GM18519 (cell line): ENCODE data around the gene MYO18A.

Experiments used
- ATAC-seq: cut with Tn5 transposase; IDR thresholded peaks from one replicate; pipeline ENCODE4 v1.9.1; 2021; ENCODE audit warnings: mild to moderate bottlenecking, moderate library complexity; ENCODE audit not compliant: unreplicated experiment, low FRiP score

MYO18A gene

DNA sequence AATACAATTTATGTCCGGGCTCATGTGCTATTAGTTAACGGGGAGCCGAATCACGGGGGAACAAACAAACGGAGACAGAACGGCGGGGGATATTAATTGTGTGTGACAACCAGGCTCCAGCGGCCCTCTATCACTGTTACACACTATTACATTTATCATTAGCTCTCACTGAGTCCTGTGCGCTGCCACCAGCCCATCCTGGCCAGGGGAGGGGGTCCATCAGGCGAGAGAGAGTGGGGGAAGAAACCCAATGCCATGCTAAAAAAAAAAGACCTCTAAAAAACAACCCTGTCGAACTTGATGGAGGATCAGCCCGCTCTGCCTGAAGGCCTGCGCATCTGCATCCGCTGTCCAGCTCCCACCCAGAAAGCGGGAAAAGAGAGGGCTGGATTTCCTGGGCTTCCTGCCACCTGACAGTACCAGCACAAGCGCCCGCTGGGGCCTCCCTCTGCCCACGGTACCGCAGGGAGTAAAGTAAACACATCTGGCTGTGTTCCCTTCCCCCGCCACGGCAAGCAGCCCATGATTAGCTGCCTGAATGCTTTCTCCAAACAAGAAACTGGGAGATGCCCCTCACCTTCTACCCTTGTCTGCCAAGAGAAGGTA, 95.6 kb downstream of the MYO18A start:
- no peak for ATAC-seq

DNA sequence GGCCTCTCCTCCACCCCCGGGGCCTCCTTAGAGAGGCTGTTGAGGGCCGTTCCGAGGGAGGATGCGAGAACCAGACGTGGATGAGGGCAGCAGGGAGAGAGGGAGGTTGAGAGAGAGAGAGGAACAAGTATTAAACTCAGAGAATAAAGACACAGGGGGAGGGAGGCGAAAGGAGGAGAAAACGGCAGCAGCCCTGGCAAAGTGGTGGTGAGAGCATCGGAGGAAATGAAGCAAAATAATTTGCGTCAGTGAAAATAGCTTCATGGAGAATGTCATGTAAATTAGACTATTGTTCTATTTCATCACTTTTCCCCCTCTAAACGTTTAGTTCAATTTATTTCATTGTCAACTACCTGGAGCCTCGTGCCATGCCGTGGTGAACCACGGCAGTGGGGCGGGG, 99.2 kb downstream of the MYO18A start:
- no peak for ATAC-seq

DNA sequence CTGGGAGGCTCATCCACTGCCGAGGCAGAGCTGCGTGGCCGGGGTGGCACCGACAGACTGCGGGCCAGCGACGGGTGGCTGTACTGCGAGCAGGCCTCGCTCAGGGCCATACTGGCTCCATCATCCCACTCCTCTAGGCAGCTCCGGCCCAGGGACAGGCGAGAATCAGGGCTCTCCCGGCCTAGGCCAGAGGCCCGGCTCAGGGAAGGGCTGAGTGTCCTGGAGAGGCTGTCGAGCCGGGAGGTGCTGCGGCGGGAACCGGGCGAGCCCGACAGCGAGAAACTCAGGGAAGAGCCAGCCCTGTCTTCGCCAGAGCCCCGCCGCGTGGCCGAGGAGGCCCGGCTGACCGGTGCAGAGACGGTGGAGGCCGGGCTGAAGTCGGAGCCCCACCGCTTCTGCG, 99.9 kb downstream of the MYO18A start:
- no peak for ATAC-seq

DNA sequence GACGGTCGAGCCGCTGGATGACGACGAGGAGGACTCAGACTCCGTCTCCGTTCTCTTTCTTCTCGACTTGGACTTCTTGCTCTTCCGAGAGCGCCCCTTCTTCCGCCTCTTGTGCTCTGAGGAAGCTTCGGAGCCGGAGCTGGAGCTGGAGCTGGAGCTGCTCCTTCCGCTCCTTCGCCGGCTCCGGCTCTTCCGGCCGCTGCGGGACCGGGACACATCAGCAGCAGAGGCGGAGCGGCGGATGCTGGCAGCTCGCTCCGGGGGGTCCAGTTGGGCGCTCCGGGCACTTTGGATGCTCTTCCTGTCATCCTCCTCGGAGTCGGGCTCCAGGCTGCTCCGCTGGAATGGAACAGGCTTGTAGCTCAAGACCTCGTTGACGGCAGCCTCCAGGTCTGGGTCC, 100.3 kb downstream of the MYO18A start:
- no peak for ATAC-seq

DNA sequence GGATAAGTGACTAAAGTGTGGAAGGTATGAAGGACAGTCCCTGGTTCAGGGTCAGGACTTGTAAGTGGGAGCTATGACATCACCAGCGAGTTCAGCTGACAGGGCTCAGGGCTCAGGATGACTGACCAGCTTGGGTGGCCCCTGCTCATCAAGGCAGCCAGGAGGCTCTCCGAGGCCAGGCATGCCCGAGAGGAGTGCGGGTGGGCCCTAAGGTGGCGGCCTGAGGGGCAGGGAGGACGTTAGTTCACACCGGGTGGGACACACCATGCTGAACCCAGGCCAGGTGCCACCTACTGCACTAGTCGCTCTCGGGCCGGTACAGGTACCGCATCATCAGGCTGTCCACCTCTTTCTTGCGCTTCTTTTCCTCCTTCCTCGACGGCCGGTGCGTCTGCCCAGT, 100.8 kb downstream of the MYO18A start:
- ATAC-seq: no peak

DNA sequence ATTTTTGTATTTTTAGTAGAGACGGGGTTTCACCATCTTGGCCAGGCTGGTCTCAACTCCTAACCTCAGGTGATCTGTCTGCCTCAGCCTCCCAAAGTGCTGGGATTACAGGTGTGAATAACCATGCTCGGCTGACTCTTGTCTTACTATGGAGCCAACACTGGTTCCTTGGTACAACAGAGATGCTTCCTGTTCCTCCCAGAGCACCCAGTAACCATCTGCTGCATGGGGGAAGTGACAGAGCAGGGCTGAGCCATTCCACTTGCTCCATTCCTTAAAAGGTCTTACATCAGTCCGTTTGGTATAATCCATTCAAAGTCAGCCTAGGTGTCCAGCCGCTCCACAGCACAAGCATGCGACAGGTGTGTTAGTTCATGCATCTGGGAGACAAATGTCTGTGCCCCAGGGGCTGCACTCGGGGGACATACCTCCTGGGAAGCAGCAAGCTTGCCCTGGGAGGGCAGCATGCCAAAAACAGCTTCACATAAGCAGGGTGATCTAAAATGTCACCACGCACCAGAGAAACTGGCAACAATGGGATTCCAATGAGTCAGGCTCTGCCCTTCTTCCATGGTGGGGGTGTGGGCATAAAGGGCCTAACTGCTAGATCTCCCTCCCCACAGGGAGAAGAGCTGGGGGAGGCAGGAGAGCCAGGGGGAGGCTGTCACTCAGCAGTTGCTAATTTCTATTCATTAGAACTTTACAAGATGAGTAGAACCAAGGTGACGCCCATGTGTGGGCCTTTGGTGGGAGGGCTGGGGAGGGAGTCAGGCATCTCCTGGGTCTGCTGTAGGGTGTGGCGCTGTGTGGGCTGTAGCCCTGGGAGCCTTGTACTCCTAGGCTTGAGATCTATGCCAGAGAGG, 101.8 kb downstream of the MYO18A start:
- no peak for ATAC-seq

DNA sequence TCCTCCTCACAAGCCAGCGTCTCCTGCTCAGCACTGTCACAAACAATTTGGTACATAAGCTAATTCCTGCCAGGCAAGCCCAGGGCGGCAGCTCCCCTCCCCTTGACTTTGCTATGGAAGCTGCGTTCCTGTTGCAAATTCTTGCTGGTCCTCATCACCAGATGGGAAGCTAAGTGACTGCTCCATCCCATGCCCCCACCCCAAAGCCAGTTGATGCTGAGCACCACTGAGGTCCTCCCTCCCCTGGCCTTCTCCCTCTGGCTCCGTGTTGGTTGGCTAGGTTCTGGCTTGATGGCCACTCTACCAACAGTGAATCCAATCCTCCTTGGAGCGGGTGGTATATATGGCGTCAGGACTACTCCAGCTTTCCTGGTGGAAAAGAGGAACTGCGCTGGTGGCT, 102.9 kb downstream of the MYO18A start:
- no peak for ATAC-seq

DNA sequence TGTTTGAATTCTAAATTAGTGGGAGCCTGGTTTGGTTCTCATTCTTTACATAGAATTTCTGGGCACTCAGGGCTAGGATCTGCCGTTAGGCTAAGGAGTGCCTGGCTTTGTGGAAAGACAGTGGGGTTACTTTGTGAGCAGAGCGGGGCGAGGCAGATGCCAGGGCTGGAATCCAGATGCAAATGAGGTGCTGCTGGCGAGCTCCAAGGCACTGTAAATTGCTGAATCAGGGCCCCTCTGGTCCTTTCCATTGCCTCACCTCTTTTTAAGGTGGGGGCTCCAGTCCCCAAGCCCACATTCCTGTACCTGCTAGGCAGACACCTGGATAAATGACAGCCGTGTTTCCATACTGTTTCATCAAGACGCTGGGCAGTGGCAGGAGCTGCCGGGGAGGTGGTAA, 103.5 kb downstream of the MYO18A start:
- no peak for ATAC-seq

DNA sequence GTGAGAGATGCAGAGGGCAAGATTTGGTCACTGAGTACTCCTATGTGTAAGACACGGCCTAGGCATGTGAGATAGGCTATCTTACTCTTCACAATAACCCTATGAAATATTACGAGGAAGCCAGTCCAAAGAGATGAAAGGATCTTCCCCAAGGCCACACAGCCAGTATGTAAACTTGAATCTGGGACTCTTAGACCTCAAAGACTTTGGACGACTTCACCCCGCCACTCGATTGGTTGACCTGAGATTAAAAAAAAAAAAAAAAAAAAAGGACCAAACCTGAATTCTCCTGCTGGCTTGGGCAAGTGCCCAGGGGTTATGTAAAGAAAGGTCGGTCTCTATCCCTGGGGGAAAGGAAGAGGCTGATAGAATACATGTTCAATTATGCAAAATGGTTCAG, 104.1 kb downstream of the MYO18A start:
- no peak for ATAC-seq

DNA sequence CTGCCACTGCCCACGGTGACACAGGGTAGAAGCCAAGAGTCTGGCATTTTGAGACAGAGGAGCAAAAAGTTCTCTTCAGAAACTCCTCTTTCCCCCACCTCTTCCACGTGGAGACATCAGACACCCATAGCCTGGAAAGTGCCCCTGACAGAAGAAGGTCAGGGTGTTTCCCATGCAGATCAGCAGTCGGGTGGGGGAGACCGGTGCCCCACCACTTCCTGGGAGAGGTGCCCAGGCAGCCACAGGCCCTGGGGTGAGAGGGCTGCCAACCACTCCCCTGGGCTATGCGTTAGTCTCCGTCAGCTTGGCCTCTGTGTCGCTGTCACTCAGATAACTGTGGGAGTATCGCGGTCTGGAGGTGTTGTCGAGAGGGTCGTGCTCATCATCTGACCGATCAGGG, 105.7 kb downstream of the MYO18A start:
- no peak for ATAC-seq

DNA sequence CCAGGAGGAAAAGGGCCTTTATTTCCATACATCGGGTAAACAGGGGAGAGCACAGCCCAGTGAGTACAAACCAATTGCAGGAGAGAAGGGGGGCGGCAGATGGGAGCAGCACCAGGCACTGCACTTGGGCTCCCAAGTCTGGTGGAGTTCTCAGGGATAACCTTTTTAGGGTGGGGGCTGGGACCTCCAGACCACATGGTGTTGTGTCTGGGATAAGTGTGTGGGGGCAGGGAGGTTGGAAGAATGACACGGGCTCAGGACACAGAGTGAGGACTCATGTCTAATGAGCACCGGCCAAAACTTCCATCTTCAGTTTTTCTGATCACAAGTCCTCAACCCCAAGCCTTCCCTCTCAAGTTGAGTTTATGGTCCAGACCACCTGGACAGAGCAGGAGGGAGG, 106.7 kb downstream of the MYO18A start:
- ATAC-seq: no peak

DNA sequence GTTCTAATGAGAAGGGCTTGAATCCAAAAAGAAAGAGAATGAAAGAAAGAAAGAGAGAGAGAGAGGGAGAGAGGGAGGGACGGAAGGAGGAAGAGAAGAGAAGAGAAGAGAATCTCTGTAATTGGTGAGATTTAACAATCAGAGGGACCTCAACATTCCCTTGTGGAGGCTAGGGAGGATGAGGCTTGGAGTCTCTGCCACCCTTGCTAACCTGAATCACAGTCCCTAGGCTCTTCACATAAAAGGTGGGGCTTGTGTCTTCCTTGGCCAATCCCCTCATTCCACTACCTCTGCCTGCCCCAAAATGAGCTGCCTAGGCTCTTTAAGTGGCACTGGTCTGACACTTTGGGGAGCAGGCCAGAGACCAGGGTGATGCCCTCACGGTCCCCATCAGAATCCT, 107.2 kb downstream of the MYO18A start:
- no peak for ATAC-seq

DNA sequence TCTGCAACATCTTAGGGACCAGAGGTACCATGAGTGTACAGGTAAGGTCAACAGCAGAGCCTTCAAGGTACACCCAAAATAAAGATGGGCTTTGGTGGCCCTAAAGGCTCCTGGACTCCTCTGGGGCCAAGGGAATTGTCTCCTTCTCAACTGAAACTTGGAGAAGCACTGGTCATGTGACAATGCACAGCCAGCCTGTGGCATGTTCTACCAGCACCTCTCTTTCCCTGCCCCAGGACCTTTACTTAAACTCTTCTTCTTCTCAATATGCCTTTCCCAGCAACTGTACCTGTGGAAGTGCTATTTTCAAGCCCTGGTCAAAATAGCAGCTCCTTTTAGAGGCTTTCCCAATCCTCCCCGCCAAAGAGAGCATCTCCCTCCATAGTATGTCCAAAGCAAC, 108.9 kb downstream of the MYO18A start:
- no peak for ATAC-seq

DNA sequence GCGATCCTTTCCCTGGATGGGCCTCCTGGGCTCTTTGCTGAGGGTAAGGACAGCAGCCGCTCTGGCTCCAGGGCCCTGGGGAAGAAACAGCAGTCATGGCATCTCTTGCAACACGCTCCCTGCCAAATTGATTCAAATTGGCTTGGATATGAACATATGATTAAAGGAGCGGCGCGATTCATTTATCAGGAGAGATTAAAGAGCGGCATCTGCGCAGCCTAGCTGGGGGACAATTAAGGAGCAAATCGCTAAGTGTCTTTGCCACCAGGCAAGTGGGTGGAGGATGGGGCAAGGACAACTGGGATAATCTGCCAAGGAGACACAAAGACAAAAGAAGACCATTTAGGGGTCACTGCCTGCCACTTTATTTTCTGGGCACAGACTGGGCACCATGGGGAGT, 109.4 kb downstream of the MYO18A start:
- ATAC-seq: no peak

DNA sequence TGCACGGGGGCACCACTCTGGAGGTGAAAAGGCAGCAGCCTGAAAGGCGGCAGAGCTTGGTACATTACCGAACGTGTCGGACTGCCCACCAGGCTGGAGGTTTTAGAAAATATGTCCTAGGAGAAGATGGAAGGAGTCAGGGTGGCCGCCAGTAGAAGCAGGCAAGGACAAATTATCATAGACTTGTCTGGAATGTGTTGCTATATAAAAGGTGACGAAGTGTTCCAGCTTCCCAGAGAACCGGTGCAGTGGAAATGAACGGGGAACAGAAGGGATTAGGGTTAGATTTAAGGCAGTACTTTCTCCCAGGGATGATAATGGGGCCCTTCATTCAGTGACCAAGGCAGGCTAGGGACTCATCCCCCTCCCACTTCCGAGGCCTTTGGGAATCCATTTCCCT, 109.9 kb downstream of the MYO18A start:
- ATAC-seq: no peak

DNA sequence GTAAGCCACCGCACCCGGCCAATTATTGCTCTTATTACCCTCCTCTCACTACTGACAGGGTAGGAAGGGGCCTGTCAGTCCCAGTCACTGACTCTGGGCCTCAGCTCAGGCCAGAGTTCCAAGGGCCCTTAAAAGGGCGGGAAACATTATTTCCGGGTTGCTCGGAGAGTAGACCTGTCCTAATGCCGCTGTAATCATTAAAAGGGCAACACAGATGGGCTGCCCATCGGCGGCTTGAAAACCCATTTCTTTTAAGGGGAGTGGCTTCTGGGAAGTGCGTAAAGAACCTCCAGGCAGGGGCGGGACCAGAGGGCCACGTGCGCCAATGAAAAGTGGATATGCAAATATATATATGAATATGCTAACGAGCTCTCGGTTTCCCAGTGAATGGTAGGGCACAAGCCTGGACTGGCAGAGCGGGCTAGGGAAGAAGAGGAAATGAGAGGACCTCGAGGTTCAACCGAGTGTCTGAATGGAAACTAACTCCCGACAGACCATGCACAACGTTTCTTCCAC, 110.6 kb downstream of the MYO18A start:
- ATAC-seq: no peak

DNA sequence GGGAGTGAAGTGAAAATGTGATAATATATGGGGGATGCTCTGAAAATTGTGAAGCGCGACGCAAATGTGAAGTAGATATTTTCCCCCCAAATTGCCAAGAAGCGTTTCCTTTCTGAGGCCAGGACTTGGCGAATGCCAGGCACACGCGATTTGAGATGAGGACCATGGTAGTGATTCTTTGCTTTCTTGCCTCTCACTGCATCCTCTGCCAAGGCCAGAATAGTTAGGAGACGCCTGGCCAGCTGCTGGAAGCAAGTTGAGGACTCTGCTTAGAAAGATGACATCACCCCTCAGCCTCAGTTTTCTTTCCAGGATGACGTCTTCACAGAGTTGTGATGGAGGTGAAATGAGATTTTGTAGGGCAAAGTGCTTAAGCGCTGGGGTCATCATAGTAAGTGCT, 111.4 kb downstream of the MYO18A start:
- ATAC-seq: no peak

DNA sequence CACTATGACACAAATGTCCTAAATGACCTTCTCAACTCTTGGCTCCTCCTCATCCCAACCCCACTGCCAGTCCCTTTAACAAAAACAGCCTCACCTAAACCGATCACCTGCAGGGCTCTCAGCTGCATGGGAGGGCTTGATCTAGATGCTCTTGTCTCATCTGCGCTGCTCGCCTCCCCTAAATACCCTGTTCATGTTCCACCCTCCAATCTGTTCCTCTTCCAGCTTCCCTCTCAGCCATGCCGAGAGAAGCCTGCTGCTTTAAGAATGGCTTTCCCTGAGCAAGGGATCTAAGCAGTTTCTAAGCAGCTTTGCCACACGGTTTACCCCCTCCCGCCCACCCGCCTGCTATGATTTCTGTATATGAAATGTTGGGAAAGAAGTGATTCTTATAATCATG, 113.6 kb downstream of the MYO18A start:
- no peak for ATAC-seq

DNA sequence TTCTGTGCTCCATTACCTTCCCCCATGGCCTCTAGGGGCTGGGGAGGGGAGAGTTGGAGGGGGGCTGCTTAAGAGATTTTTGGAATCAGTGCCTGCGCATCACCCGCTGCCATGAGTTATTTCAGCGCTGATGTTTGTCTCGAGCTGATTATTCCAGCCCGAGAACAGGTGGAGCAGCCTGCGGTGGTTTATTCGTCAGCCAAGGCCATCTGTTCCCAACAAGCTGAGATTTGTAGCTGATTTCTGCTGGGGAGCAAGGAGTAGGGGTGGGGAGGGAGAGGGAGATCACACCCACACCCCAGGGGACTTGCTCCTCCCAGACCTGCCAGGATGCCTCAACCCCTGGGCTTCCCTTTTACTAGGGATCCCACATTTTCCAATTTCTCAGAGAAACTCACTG, 114.2 kb downstream of the MYO18A start:
- no peak for ATAC-seq

DNA sequence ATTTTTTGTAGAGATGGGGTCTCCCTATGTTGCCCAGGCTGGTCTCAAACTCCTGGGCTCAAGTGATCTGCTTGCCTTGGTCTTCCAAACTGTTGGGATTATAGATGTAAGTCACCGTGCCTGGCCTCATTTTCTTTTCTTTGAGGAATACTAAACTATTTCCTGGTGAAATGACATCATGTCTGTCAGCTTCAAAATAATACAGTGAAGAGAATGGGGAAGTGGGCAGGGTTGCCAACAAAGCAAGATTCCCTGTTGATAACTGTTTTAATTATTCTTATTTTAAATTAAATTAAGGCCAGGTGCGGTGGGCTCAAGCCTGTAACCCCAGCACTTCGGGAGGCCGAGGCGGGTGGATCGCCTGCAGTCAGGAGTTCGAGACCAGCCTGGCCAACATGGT, 116.2 kb downstream of the MYO18A start:
- no peak for ATAC-seq

DNA sequence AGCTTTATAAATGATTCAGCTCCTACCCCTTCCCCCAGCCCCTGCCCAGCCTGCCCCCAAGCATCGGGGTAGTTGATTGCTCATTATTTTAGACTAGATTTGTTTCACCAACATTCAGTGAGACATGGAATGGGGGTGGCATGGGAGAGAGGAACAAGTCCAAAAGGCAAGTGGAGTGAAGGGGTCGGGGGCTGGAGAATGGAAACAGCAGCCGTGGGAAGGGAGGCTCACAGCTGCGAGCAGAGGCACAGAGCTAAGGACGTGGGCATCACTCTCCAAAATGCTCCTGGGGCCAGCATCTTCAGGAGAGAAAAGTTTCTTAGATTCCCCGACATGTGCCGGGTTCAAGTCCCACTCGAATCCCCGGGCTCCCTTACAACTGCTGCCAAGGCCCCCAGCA, 118.0 kb downstream of the MYO18A start:
- ATAC-seq: no peak

DNA sequence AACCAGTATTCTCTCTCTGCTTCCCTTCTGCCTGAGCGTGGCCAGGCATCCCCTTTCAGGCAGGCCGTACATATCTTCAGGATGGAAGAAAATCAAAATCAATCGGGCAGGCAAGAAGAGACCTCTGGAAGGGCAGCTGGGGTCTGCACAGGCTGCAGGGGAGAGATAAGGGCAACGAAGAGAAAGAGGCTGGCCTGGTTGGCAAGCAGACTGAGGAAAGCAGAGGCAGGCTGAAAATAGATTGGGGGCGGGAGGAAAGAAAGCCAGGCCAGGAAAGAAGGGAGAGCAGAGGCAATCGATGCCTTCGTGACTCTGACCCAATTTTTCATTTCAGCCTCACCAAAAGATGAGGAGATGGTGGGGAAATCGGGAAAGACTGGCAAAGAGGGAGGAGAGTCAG, 119.2 kb downstream of the MYO18A start:
- no peak for ATAC-seq
